ENCODE measurements around the gene BNC1.
"Not testable (repeated sequence)": the region's sequence is repeated elsewhere in the genome, so short reads cannot be mapped to it uniquely, and the experiment has no call there.

Gene BNC1

GRCh38 chr15:83295417-83295816 lies 11.0 kb upstream of the BNC1 start:
- DNase-seq = no peak

GRCh38 chr15:83293201-83293600 lies 8.7 kb upstream of the BNC1 start:
- no peak for DNase-seq

- DNase-seq = no peak
Measured at GRCh38 chr15:83292317-83292716, 7.9 kb upstream of the BNC1 start.

- no peak for DNase-seq
Measured at GRCh38 chr15:83290236-83290635, 5.8 kb upstream of the BNC1 start.

- no peak for DNase-seq
Measured at GRCh38 chr15:83289160-83289559, 4.7 kb upstream of the BNC1 start.

GRCh38 chr15:83288381-83288801 lies 3.9 kb upstream of the BNC1 start:
- DNase-seq = no peak

GRCh38 chr15:83287541-83288027 lies 3.1 kb upstream of the BNC1 start:
- DNase-seq = no peak

GRCh38 chr15:83285979-83286553 lies 1.6 kb upstream of the BNC1 start:
- no peak for DNase-seq

GRCh38 chr15:83285284-83285978 lies 967 bp upstream of the BNC1 start:
- no peak for DNase-seq

- DNase-seq = no peak
Measured at GRCh38 chr15:83283813-83284558, 478 bp downstream of the BNC1 start.

- peak in 1 of 2 donors; percentile 0 for DNase-seq
Measured at GRCh38 chr15:83283138-83283812, 1.2 kb downstream of the BNC1 start.

GRCh38 chr15:83282776-83283137 lies 1.7 kb downstream of the BNC1 start:
- DNase-seq = no peak

GRCh38 chr15:83282141-83282540 lies 2.3 kb downstream of the BNC1 start:
- no peak for DNase-seq

GRCh38 chr15:83278191-83278590 lies 6.3 kb downstream of the BNC1 start:
- DNase-seq = no peak

GRCh38 chr15:83276661-83277060 lies 7.8 kb downstream of the BNC1 start:
- DNase-seq = no peak

- no peak for DNase-seq
Measured at GRCh38 chr15:83275412-83275811, 9.1 kb downstream of the BNC1 start.

- DNase-seq = no peak
Measured at GRCh38 chr15:83270176-83270575, 14.3 kb downstream of the BNC1 start.

- DNase-seq = no peak
Measured at GRCh38 chr15:83268147-83268546, 16.3 kb downstream of the BNC1 start.

GRCh38 chr15:83262594-83263315 lies 21.7 kb downstream of the BNC1 start:
- no peak for DNase-seq

- not testable (repeated sequence) for DNase-seq
Measured at GRCh38 chr15:83262181-83262580, 22.3 kb downstream of the BNC1 start.

- no peak for DNase-seq
Measured at GRCh38 chr15:83250781-83251180, 33.7 kb downstream of the BNC1 start.

GRCh38 chr15:83249030-83249343 lies 35.5 kb downstream of the BNC1 start:
- DNase-seq = no peak
